CD4-positive, alpha-beta T cell treated with Interleukin-2 at 100 ng/mL for 4 hours (primary cell): ENCODE results near the gene SLC1A7.

Source experiments
- DNase-seq: peaks from one replicate; pipeline ENCODE4 v3.0.0-alpha.2; 2020; ENCODE audit warnings: low spot score

SLC1A7 gene

DNA sequence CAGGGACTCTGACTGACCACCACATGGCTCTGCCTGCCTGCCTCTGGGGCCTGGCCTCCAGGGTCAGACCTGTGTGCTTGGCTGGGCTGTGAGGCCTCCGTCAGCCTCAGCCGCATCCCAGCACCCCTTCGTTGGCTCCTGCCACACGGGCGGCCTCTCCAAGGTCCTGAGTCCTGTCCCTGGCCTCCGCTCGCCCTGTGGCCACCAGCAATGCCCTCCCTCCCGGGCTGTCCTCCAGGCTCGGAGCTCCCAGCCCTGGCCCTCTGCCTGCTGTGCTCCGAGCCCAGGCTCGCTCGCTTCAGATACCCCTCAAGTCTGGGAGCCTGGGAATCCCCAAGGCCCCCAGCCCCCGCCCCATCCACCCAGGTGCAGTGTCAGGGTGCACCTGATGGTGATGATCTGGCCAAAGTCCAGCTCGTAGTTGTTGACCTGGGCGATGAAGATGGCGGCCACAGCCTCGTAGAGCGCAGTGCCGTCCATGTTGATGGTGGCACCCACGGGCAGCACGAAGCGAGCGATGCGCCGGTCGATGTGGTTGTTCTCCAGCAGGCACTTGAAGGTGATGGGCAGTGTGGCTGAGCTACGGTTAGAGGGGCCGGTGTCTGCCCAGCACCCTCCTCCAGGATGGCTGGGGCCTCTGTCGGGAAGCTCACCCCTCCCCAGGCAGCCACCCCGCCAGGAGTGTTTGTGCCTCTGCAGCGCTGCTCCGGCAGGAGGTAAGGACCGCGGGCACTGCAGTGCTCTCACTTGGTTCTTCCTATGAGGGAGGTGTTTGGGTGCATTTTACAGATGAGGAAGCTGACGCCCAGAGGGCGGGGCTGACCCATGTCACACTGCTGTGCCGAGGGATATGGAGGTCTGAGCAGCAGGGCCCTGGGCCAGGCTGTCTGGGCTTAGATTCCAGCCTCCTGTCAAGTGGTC lies 52.0 kb downstream of the SLC1A7 start:
- DNase-seq, result peak; percentile 12

GRCh38 chr1:53089478-53090226 lies 52.8 kb downstream of the SLC1A7 start:
- no peak for DNase-seq

DNA sequence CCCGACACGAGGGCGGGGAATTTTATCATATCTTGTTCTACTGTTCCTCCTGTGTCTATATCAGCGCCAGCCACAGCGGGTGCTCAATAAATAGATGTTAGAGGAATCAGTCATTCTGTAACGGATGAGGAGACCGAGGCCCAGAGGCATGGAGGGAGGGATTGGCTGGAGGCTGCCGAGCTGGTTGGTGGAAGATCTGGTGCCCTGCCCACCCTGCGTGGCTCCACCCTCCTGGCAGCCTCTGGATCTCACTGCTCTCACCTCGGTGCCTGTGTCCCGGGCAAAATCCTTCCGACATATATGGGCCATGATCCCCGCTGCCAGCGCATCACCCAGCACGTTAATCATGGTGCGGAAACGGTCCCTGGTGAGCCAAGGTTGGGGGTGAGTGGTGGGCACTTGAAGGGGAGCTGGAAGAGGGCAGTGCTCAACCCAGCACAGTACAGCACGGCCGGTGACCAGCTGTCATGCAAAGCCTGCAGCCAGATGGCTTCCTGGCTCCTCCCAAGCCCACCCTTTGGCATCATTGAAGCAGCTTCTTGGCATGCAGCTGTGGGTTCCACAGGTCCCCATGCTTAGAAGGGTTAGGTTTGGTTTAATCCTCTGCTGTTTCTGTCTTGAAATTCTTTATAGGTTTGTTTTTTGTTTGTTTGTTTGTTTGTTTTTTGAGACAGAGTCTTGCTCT lies 53.7 kb downstream of the SLC1A7 start:
- DNase-seq, result no peak

DNA sequence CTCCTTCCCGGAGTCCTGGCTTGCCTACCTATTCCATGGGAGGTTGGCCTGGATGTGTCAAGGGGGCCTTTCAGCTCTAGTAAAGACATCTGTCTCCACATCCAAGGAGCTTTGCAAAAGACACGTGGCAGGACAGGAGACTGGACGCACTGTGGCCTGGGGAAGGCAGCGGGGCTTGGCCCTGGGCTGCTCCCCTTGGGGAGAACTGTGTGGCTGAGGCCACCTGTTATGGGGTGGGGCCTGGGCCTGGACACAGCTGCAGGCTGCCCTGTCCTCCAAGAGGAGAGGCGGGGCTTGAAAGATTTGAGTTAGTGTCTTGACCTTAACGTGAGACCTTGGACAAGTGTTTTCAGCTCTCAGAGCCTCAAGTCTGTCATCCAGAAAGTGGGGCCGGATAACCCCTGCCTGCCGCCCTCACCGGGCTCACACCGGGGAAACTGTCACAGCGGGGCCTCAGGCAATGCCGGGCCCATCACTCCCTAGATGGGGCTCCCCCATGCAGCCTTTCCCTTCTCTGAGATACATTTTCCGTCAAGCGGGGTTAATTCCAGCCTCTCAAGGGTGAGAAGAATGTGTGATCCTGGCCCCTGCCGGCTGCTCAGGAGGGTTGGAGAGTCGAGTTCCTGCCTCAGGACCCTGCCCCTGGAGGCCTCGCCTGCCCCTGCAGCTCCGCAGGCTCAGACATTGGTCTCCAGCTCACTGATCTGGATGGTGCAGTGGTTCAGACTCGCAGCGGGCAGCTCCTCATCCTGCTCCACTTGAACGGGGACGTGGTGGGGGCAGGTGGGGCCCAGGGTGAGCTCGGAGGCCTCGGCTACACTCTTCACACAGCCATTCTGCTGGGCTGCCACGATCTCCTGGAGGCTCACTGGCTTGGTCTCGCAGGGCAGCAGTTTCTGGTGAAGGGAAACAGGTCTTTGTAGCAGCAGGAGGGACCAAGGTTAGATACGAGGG lies 54.8 kb downstream of the SLC1A7 start:
- no peak for DNase-seq

DNA sequence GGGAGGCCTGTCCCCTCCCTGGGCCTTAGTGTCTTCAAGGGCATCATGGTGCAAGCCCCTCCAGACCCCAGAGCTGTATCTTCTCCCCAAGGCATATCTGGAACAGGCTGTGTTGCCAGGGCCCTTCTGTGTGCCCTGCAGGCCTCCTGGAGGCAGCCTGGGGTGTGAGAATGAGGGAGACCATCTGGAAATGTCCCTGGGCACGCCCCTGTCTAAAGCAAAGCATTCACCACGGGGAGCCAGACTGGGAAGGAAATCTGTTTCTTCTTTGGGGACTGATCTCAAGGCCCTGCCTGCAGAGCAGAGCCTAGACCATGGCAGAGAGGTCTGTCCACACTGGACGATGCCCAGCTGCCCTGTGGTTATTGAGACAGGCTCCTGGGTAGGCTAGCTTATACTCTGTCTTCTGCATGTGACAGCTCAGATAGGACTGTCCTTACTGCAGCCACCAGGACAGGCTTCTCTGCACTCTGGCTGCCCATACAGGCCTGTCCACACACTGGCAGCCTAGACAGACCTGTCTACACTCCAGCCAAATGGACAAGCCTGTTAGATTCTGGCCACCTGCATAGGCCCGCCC lies 55.9 kb downstream of the SLC1A7 start:
- DNase-seq, result no peak

- no peak for DNase-seq
These were observed 57.0 kb downstream of the SLC1A7 start for GRCh38 chr1:53085405-53085804.

- DNase-seq, result peak; percentile 44
These were observed 57.9 kb downstream of the SLC1A7 start for GRCh38 chr1:53084589-53084971.

GRCh38 chr1:53083636-53084588 lies 58.5 kb downstream of the SLC1A7 start:
- no peak for DNase-seq

DNA sequence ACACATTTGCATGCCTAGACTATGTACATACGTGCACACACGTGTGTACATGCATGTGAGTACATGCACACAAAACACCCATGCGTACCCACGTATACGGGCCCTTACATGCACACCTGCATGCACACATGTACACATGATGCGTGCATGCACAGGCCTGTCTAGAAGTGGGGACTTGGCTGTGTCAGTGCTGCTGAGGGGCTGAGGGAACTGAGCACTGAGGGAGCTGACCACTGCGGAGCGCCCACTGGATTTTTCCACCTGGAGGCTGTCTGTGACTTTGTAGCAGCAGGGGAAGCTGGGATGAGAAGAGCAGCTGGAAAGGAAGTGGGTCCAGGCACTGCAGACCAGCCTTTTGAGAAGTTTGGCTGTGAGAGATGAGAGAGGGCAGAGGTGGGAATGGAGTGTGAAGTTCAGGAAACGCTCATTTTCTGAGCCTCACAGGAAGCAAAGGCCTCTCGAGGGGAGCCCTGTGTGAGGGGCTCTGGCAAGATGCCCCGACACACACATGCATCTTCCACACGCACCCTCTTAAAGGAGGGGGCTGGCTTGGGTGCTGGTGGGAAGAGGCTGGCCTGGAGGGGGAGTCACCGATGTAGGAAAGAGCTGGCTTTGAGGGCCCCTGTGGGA lies 59.5 kb downstream of the SLC1A7 start:
- DNase-seq, result no peak

- no peak for DNase-seq
These were observed 60.9 kb downstream of the SLC1A7 start for GRCh38 chr1:53081384-53082066.

- no peak for DNase-seq
These were observed 61.7 kb downstream of the SLC1A7 start for GRCh38 chr1:53080769-53081168.

DNA sequence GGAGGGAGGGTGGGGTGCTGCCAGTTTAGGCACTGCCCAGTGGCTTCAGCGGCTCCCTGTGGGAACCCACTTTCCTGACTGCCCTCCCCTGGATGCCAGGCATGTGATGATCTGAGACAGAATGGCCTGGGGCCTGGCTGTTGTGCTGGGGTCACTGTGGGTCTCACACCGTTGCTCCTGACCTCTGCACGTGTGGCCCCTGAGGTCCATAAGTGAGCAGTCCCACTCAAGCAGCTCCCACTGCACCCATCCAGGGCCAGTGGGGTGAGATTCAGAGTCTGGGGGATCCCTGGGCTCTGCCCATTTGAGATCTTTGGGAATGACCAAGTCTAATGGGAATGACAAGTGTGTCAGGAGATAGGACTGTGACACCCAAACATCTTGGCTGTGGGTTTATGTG lies 62.4 kb downstream of the SLC1A7 start:
- no peak for DNase-seq

DNA sequence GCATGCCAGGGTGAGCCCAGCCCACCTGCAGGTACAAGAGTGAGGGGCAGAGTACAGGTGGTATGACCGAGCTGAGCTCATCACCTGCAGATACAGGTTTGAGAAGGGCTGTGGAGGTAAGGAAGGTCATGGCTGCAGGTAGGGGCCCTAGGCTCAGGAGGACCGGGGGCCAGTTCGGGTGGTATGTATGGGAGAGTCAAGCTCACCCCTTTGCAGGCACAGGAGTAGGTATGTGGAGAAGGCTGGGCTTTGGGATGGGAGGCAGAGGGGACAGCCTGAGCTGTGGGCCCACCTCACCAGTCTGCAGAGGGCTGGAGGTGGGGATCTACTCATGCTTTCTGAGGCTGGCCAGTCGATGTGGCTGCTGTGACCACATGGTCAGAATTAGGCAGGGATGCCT lies 63.2 kb downstream of the SLC1A7 start:
- no peak for DNase-seq

DNA sequence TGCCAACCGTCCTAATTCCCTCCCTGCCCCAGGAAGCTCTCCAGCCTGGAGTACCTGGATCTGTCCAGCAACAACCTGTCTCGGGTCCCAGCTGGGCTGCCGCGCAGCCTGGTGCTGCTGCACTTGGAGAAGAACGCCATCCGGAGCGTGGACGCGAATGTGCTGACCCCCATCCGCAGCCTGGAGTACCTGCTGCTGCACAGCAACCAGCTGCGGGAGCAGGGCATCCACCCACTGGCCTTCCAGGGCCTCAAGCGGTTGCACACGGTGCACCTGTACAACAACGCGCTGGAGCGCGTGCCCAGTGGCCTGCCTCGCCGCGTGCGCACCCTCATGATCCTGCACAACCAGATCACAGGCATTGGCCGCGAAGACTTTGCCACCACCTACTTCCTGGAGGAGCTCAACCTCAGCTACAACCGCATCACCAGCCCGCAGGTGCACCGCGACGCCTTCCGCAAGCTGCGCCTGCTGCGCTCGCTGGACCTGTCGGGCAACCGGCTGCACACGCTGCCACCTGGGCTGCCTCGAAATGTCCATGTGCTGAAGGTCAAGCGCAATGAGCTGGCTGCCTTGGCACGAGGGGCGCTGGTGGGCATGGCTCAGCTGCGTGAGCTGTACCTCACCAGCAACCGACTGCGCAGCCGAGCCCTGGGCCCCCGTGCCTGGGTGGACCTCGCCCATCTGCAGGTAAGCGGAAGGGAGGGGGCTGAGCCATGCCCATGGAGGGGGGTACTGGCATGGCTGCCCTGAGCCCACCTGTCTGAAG lies 63.9 kb downstream of the SLC1A7 start:
- DNase-seq, result no peak

GRCh38 chr1:53077599-53077965 lies 64.9 kb downstream of the SLC1A7 start:
- no peak for DNase-seq

DNA sequence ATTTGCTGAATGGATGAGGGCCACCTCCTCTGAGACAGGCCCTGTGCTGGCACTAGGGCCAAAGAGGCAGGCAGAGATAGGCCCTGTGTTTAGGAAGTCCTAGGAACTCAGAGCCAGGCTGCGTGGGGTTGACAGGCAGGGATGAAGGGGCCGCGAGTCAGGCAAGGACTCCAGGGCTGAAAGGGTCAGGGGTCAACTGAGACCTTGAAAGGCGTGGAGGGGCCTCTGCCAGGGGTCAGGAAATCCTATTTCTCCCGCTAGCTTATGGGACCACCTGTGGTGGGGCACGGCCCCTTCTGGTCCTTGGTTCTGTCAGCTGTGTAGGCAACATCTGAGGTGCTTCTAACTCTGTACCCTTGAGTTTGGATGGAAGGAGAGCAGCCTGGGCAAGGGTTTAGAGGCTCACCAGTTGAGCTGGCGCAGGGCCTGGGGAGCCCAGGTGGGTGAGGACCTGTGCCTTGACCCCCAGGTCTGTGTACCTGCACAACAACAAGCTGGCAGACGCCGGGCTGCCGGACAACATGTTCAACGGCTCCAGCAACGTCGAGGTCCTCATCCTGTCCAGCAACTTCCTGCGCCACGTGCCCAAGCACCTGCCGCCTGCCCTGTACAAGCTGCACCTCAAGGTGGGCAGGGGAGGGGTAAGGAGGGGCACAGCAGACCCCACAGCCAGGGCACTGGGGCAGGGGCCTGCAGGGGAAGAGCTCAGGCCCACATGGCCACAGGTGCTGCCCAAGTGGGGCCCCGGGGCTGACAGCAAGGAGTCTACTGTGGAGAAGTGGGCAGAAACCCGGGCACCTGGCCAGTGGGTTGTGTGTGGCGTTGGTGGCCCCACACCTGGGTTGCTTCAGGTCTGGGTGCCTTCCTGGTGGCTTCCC lies 65.5 kb downstream of the SLC1A7 start:
- DNase-seq, result no peak

DNA sequence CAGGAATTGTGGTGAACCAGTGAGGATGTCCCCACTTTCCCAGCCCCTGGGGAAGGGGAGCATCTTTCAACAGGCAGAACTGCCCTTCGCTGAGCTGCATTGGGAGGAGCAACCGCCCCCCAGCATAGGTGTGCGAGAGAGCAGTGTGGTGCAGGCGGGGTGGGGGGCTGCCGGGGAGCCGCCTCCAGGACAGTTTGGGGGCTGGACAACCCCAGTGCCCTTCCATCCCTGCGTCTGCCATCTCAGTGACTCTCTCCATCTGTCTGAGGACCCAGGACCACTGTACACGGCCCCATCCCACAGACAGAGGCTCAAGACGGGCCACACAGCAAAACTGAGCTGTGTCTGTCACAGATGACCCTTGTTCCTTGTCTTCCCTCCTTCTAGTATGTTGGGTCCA lies 66.3 kb downstream of the SLC1A7 start:
- DNase-seq, result no peak
